ENCODE results near the gene SIRT6. TPM values are rescaled to one million over a fixed set of nuclear protein-coding genes. Genes with fewer than 3 reads are reported as not detected.
"Not testable (repeated sequence)": the region's sequence is repeated elsewhere in the genome, so short reads cannot be mapped to it uniquely, and the experiment has no call there.

The SIRT6 gene
- 17.7 TPM for polyA plus RNA-seq (2013, experiment 1 of 2; ENCODE audit: insufficient read length)
- polyA plus RNA-seq (2013, experiment 2 of 2; ENCODE audit: insufficient read length) = 20.9 TPM

DNA sequence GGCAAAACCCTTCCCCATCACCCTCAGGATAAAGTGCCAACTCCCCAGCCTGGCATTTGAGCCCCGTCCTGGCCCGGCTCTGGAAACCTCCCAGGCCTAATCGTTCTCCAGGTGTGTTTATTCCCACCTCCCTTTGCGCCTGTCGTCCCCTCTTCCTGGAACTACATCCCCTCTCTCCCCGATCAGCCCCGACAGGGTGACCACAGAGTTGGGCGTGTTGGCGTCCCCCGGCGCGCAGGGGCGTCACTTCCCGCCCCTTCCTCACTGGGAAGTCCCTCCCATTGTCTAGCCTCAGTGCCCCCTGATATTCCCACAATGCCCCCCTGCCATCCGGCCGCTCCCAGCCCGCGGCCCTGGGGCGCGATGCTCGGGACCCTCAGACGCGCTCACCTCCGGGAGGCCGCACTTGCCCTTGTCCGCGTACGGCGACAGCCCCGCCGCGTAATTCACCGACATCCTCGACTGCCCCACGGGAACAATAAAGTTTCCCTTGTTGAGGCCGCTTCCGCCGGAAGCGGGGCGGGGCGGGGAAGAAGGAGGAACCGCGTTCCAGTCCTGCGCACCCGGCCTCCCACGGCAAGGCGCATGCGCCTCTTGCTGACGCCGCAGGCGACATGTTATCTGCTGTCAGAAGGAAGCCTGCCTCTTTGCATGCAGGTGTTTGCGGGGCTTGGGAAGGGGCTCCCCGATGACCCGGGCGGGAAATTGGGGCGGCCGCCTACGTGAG, at the start of gene SIRT6, which contains the start of gene ANKRD24:
TSS of gene SIRT6 (minus strand) at position 480 of the 727 bp plus-strand sequence. CDS start at position 456, 24 bp downstream.
TSS of gene ANKRD24 (plus strand) at position 606 of the 727 bp plus-strand sequence. CDS start 3,737 bp downstream, outside the sequence.
- DNase-seq = peak; percentile 95

DNA sequence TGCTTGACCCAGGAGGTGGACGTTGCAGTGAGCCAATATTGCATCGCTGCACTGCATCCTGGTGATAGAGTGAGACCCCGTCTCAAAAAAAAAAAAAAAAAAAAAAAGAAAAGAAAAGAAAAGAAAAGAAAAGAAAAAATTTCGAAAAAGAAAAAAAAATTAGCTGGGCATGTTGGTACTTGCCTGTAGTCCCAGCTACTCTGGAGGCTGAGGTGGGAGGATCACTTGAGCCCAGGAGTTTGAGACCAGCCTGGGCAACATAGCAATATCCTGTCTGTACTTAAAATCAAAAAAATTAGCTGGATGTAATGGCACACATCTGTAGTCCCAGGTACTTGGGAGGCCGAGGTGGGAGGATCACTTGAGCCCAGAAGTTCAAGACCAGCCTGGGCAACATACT, 49.8 kb upstream of the SIRT6 start:
- not testable (repeated sequence) for DNase-seq

DNA sequence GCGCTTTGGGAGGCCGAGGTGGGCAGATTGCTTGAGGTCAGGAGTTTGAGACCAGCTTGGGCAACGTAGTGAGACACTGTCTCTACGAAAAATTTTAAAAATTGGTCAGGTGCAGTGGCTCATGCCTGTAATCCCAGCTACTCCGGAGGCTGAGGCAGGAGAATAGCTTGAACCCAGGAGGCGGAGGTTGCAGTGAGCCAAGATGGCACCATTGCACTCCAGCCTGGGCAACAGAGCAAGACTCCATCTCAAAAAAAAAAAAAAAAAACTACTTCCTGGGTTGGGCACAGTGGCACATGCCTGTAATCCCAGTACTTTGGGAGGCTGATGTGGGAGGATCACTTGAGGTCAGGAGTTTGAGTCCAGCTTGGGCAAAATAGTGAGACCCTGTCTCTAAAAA, 49.2 kb upstream of the SIRT6 start:
- DNase-seq = not testable (repeated sequence)

DNA sequence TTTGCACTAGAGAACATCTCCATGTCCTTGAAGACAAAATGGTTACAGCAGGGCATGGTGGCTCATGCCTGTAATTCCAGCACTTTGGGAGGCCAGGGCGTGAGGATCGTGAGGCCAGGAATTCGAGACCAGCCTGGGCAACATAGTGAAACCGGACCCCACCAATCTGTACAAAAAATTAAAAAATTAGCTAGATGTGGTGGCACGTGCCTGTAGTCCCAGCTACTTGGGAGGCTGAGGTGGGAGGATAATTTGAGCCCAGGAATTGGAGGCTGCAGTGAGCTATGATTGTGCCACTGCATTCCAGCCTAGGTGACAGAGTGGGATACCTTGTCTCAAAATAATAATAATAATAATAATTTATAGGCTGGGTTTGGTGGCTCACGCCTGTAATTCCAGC, 47.9 kb upstream of the SIRT6 start:
- DNase-seq = not testable (repeated sequence)

DNA sequence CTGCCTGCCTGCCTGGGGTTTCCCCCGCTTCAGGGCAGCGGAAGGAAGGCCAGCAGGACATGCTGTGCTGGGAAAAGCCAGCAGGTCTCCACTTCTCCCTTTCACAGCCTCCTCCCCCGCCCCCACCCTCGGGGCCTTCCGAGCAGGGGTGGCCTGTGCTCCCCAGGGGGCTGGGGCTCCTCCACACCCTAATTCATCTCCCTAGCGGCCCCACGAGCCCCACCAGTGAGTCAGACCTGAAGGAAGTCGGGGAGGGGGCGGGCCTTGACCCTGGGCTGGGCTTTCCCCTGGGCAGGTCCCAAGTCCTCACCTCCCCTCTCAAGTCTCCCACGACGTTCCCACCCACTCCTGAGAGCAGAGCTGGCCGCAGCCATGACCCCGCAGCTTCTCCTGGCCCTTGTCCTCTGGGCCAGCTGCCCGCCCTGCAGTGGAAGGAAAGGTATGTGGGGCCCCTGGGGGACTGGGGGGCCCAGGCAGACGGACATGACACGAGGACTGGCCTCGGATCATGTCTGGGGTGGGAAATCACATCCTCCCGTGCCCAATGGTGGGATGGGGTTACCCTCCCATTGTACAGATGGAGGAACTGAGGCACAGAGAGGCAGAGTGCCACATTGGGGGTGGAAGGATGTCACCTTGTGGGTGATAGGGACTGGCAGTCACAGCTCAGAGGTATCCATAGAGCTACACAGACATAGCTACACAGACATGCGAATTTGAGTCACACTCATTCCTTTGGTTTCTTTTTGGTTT, 47.0 kb upstream of the SIRT6 start, which contains the start of gene EBI3:
TSS of gene EBI3 (plus strand) at position 345 of the 753 bp plus-strand sequence. CDS start at position 373, 28 bp downstream.
- peak; percentile 44 for DNase-seq

DNA sequence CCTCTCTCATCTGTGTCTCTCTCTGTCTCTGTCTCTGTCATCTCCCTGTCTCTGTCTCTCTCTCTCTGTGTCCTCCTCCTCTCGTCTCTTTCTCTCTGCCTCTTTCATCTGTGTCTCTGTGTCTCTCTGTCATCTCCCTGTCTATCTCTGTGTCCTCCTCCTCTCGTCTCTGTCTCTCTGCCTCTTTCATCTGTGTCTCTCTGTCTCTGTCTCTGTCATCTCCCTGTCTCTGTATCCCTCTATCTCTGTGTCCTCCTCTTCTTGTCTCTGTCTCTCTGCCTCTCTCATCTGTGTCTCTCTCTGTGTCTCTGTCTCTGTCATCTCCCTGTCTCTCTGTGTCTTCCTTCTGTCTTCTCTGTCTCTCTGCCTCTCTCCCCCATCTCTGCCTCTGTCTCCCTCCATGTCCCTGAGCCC, 46.4 kb upstream of the SIRT6 start:
- no peak for DNase-seq

DNA sequence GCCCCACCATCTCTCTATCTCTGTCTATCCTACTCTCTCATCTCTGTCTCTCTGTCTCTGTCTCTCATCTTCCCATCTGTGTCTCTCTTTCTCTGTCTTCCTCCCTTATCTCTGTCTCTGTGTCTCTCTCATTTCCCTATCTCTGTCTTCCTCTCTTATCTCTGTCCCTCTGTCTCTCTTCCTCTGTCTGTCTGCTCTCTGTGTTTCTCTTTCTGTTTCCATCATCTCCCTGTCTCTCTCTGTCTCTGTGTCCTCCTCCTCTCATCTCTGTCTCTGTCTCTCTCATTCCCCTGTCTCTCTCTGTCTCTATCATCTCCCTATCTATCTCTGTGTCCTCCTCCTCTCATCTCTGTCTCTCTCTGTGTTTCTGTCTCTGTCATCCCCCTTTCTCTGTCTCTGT, 45.4 kb upstream of the SIRT6 start:
- DNase-seq = no peak

DNA sequence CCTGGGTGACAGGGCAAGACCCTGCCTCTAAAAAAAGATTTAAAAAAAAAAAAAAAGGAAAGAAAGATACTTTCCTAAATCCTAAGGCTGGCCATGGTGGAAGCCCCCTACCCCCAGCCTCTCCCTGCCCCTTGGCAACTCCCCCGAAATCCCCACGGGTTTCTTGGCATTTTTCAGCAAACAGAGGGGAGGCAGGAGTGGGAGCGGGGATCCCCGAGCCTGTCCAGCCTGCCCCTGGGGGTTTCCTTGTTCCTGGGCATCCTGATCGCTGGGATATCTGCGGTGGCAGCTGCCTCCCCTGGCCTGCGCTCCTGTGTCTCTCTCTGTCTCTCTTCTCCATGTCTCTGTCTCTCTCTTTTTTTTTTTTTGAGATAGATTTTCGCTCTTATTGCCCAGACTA, 43.5 kb upstream of the SIRT6 start:
- DNase-seq = no peak

DNA sequence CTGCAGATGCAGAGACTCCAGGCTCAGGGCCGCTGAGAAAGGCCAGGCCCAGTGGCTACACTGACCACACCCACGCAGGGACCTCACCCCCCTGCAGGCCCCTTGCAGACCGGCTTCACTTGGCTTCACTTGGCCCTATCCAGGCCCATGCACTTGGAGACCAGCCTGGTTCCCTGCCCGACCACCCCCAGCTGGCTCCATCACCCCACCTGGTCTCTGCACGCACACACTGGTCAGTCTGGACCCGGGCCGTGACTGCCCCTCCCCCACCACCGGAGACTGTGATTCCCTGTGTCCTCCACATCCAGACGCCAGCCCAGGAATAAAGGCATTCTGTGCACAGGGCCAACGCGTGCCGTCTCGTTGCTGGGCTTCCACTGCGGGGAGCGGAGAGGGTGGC, 42.1 kb upstream of the SIRT6 start:
- DNase-seq = no peak

DNA sequence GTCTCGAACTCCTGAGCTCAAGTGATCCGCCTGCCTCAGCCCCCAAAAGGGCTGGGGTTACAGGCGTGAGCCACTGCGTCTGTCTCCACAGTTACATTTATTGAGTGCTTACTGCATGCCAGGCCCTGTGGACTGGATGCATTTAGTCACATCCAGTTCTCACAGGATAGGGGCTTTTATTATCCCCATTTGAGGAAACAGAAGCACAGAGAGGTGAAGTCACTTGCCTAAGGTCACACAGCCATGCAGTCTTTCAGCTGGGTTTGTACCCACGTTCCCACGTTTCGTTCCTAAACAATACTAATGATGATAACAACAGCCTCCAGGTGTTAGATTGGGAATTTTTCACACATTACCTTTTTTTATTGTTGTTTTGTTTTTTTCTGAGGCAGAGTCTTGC, 37.8 kb upstream of the SIRT6 start:
- no peak for DNase-seq

DNA sequence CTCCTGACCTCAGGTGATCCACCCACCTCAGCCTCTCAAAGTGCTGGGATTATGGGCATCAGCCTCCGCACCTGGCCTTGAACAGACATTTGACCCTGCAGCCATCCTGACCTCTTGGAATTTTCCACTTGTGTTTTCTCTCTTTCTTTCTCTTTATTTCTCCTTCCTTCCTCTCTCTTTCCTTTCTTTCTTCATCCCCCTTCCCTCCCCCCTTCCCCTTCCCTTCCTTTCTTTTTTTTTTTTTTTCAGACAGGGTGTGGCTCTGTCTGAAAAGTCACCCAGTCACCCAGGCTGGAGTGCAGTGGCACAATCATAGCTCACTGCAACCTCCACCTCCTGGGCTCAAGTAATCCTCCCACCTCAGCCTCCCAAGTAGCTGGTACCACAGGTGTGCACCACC, 36.2 kb upstream of the SIRT6 start:
- not testable (repeated sequence) for DNase-seq

DNA sequence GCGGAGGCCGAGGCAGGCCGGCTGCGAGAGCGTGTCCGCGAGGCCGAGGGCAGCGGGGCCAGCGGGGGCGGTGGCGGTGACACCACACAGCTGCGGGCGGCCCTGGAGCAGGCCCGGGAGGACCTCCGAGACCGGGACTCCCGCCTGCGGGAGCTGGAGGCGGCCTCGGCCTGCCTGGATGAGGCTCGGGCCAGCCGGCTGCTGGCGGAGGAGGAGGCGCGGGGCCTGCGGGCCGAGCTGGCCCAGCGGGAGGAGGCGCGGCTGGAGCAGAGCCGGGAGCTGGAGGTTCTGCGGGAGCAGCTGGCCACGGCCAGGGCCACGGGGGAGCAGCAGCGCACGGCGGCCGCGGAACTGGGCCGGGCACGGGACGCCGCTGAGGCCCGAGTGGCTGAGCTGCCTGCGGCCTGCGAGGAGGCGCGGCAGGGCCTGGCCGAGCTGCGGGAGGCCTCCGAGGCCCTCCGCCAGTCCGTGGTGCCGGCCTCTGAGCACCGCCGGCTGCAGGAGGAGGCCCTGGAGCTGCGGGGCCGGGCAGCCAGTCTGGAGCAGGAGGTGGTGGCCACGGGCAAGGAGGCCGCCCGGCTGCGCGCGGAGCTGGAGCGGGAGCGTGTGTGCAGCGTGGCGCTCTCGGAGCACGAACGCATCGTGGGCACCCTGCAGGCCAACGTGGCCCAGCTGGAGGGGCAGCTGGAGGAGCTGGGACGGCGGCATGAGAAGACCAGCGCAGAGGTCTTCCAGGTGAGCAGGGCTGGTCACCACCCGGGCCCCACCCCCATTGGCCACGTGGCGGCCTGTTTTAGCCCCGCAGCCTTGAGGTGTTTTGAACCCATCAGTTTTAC, 35.3 kb upstream of the SIRT6 start:
- DNase-seq = no peak

DNA sequence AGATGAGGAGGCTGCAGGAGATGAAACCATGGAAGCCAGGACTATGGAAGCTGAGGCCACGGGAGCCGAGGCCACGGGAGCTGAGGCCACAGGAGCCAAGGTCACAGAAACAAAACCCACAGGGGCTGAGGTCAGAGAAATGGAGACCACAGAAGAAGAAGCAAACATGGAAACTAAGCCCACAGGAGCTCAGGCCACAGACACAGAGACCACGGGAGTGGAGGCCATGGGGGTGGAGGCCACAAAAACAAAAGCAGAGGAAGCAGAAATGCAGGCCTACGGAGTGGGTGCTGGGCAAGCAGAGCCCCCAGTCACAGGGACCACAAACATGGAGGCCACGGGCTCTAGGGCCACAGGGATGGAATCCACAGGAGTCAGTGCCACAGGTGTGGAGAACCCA, 34.5 kb upstream of the SIRT6 start:
- DNase-seq = no peak

DNA sequence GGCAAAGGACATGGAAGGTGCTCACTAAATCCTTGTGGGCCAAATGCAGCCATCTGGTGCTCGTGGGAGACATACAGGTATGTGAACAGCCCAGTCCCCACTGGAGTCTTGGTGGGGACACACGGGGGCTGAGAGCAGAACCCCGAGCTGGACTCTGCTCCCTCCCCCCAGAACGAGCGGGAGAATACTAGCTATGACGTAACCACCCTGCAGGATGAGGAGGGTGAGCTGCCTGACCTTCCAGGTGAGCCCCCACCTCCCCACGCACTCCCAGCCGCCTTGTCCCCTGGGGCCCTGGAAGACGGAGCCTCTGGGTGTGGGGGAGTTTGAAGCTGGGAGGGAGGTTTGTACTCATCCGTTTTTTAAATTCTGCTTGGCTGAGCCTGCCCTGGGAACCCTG, 33.4 kb upstream of the SIRT6 start:
- DNase-seq = no peak

DNA sequence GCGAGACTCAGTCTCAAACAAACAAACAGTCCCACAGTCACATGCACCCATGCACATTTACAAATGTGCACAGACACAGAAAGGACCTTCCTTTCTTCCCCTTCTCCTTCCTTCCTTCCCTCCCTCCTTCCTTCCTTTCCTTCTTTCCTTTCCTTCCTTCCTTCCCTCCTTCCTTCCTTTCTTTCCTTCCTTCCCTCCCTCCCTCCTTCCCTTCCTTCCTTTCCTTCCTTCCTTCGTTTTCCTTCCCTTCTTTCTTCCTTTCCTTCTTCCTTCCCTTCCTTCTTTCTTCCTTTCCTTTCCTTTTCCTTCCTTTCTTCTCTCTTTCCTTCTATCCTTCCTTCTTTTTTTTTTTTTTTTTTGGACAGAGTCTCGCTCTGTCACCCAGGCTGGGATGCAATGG, 30.8 kb upstream of the SIRT6 start:
- no peak for DNase-seq

DNA sequence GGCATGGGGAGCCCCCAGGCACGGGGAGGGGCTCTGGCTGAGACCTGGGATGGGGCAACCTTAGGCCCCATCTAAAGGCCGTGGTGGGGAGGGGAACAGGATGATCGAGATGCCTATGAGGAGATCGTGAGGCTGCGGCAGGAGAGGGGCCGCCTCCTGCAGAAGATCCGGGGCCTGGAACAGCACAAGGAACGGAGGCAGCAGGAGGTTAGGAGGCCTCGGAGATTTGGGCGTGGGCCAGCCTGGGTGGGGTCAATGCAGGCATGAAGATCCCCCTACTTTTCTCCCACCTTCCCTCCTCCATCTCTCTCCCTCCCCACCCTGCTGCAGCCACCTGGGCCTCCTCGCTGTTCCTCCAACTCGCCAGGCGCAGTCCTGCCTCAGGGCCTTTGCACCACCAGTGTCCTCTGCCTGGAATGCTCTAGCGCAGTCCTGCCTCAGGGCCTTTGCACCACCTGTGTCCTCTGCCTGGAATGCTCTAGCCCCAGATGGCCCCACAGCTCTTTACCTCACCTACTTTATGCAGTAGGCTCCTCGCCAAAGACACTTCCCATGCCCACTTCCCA, 27.9 kb upstream of the SIRT6 start:
- no peak for DNase-seq

DNA sequence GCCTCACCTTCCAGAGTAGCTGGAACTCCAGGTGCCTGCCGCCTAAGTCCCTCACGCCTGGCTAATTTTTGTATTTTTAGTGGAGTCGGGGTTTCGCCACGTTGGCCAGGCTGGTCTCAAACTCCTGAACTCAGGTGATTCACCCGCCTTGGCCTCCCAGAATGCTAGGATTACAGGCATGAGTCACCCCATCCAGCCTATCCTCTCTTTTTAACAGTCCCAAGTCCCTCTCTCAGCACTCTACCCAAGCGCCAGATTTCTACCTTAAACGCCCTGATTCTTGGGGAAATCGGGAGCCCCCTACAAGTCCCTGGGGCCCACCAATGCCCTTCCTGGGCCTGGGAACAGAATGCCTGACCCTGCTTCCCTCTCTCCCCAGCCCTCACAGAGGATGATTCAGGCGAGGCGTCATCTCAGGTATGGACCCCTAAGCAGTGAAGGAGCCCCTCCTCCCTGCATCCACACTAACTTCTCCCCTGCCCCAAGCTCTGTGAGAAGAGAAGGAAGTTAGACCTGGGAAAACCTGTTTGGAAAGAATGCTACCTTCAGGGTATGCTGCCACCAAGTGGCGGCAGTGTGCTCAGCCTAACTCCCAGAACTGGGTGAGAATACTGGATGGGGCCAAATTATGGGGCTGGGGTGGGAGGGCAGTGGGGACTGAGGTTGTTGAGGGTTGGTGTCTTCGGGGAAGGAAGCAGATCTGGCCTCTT, 26.2 kb upstream of the SIRT6 start:
- peak; percentile 17 for DNase-seq

DNA sequence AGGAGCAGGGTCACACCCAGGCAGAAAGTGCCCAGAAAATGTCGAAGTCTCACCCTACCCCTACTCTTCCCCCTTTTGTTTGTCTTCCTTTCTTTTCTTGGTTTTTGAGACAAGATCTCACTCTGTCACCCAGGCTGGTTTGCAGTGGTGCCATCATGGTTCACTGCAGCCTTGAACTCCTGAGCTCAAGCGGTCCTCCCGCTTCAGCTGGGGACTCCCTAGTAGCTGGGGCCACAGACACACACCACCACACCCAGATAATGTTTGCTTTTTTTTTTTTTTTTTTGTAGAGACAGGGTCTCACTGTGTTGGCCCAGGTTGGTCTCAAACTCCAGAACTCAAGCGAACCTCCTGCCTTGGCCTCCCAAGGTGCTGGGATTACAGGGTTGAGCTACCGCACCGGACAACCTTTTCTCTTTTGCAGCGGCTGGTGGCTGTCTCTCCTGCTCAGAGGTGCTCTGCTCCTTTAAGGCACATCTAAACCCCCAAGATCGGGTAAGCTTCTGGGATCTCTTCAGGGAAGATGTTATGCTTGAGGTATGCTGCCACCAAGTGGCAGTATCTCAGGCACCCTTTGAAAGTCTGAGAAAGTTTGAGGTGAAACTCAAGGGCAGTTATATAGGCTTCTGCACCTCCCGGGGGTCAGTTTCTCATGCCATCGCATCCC, 24.6 kb upstream of the SIRT6 start:
- DNase-seq = no peak

DNA sequence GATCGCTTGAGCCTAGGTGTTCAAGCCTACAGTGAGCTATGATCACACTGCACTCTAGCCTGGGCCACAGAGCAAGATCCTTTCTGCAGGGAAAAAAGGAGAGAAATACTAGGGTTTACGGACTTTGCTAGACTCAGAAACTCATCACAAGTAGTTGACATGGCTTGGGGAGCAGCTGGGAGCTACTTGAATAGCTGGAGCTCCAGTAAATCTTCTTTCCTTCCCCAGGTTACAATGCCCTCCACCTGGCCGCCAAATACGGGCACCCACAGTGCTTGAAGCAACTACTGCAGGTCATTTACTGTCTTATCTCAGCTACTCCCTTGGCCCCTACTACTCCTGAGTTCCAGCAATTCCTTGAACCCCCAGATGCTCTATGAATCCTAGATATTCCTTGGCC, 19.4 kb upstream of the SIRT6 start:
- DNase-seq = no peak

DNA sequence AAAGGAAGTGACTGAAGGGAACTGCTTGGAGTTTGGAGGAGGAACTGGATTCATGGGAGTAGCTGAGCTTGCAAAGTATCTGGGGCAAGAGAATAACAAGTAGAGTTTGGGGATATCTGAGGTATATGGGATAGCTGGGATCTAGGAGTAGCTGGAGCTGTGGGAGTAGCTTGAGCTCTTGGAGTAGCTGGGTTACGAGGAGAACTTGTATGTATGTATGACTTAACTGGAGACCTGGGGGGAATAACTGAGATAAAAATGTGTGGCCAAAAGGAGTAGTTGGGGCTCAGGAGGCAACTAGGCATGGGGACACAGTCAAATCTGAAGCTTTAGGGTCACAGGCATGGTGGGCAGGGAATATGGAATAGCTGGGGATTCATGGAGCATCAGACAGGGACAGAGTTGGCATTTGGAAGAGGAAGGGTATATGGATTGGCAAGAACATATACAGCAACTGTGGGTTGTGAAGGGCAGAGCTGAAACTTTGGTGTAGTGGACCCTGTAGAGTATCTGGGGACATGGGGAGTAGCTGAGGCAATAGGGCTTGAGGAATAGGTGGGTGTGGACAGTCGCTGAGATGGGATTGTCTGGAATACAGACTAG, 18.7 kb upstream of the SIRT6 start:
- DNase-seq = no peak
